T47D (cell line): Measurements from ENCODE around the gene DDX21.
"Not testable (repeated sequence)": the region's sequence is repeated elsewhere in the genome, so short reads cannot be mapped to it uniquely, and the experiment has no call there.

Experiments
- DNase-seq, 2 experiments: peaks; one replicate each; pipeline versions ENCODE4 v3.0.0 to v3.0.0-alpha.2; 2011 to 2012; ENCODE audit warnings: low read depth in 1 of 2, low spot score in 1 of 2
- JUND ChIP-seq: IDR thresholded peaks from 2 replicates; pipeline ENCODE4 v1.6.1; 2012; ENCODE audit warnings: low read depth
- in situ Hi-C: cut with HindIII; loops from 2 replicates; pipeline ENCODE4 v1.10.0; 2016; ENCODE audit warnings: low sequenced_read_pairs, low pct_unique_long_range_greater_than_20kb

DDX21 gene

GRCh38 chr10:68955832-68956532 lies at the start of gene DDX21:
TSS of gene DDX21 (plus strand) at chr10:68956170. CDS start at chr10:68956226, 56 bp downstream.
- in situ Hi-C loops, result no loop called here
- TF ChIP-seq JUND, result no peak
- peak; percentile 96 to 98 for DNase-seq

GRCh38 chr10:68924593-68924992 lies 31.4 kb upstream of the DDX21 start:
- no peak for DNase-seq
- TF ChIP-seq JUND, result no peak
- in situ Hi-C loops, result no loop called here

GRCh38 chr10:68925489-68925888 lies 30.5 kb upstream of the DDX21 start:
- in situ Hi-C loops, result no loop called here
- no peak for TF ChIP-seq JUND
- DNase-seq, result no peak

GRCh38 chr10:68929157-68929556 lies 26.8 kb upstream of the DDX21 start:
- DNase-seq, in situ Hi-C loops: not testable (repeated sequence)

GRCh38 chr10:68929888-68930287 lies 26.1 kb upstream of the DDX21 start:
- in situ Hi-C loops, DNase-seq: not testable (repeated sequence)

- in situ Hi-C loops, DNase-seq: not testable (repeated sequence)
Measured at GRCh38 chr10:68932860-68933259, 23.1 kb upstream of the DDX21 start.

GRCh38 chr10:68934994-68935393 lies 21.0 kb upstream of the DDX21 start:
- no peak for DNase-seq
- no peak for TF ChIP-seq JUND
- in situ Hi-C loops, result no loop called here

- DNase-seq, result peak in 1 of 2 experiments; percentile 22
- TF ChIP-seq JUND, result no peak
- in situ Hi-C loops, result no loop called here
Measured at GRCh38 chr10:68938117-68938516, 17.9 kb upstream of the DDX21 start.

GRCh38 chr10:68938884-68939283 lies 17.1 kb upstream of the DDX21 start:
- DNase-seq, result no peak

GRCh38 chr10:68940917-68941316 lies 15.1 kb upstream of the DDX21 start:
- in situ Hi-C loops, DNase-seq: not testable (repeated sequence)

More at GRCh38 chr10:68938884-68939283, 17.1 kb upstream of the DDX21 start:
- in situ Hi-C loops, result no loop called here
- no peak for TF ChIP-seq JUND

- TF ChIP-seq JUND, result no peak
- in situ Hi-C loops, result no loop called here
- DNase-seq, result no peak
Measured at GRCh38 chr10:68950598-68950997, 5.4 kb upstream of the DDX21 start.

GRCh38 chr10:68954904-68955303 lies 1.1 kb upstream of the DDX21 start:
- TF ChIP-seq JUND, result no peak
- DNase-seq, result no peak
- in situ Hi-C loops, result no loop called here

GRCh38 chr10:68955355-68955831 lies 577 bp upstream of the DDX21 start:
- DNase-seq, result no peak
- TF ChIP-seq JUND, result no peak
- in situ Hi-C loops, result no loop called here

GRCh38 chr10:68957284-68957615 lies 1.3 kb downstream of the DDX21 start:
- DNase-seq, result no peak
- in situ Hi-C loops, result no loop called here
- no peak for TF ChIP-seq JUND
